Measurements from ENCODE around the gene CD7.
"Not testable (repeated sequence)": the region's sequence is repeated elsewhere in the genome, so short reads cannot be mapped to it uniquely, and the experiment has no call there.

The CD7 gene

GRCh38 chr17:82317394-82318168 lies at the start of gene CD7:
Gene CD7 (minus strand): TSS chr17:82317608. CDS start chr17:82317495, 113 bp downstream.
- no peak for DNase-seq

GRCh38 chr17:82366749-82367148 lies 49.3 kb upstream of the CD7 start:
- DNase-seq, result peak; percentile 40

GRCh38 chr17:82365606-82366295 lies 48.3 kb upstream of the CD7 start:
- DNase-seq, result no peak

GRCh38 chr17:82361885-82362633 lies 44.7 kb upstream of the CD7 start:
- no peak for DNase-seq

GRCh38 chr17:82359451-82360074 lies 42.2 kb upstream of the CD7 start:
- not testable (repeated sequence) for DNase-seq

GRCh38 chr17:82358465-82359350 lies 41.3 kb upstream of the CD7 start, which contains the start of gene TEX19:
Gene TEX19 (plus strand): TSS chr17:82359247. CDS start chr17:82362151, 2,904 bp downstream.
- DNase-seq, result no peak

- DNase-seq, result no peak
These were observed 40.0 kb upstream of the CD7 start for GRCh38 chr17:82357394-82357793.

- DNase-seq, result peak; percentile 38
These were observed 39.5 kb upstream of the CD7 start for GRCh38 chr17:82356845-82357355.

- DNase-seq, result no peak
These were observed 38.5 kb upstream of the CD7 start for GRCh38 chr17:82355770-82356427.

- no peak for DNase-seq
These were observed 37.4 kb upstream of the CD7 start for GRCh38 chr17:82354804-82355308.

GRCh38 chr17:82353484-82353883 lies 36.1 kb upstream of the CD7 start:
- no peak for DNase-seq

- peak; percentile 40 for DNase-seq
These were observed 34.5 kb upstream of the CD7 start for GRCh38 chr17:82351713-82352488.

GRCh38 chr17:82351254-82351712 lies 33.9 kb upstream of the CD7 start:
- DNase-seq, result no peak

GRCh38 chr17:82350182-82351030 lies 33.0 kb upstream of the CD7 start:
- DNase-seq, result no peak

GRCh38 chr17:82349287-82349701 lies 31.9 kb upstream of the CD7 start:
- no peak for DNase-seq

GRCh38 chr17:82348866-82349265 lies 31.5 kb upstream of the CD7 start:
- no peak for DNase-seq

GRCh38 chr17:82348434-82348833 lies 31.0 kb upstream of the CD7 start:
- DNase-seq, result no peak

- DNase-seq, result not testable (repeated sequence)
These were observed 30.6 kb upstream of the CD7 start for GRCh38 chr17:82347994-82348393.
